Activated T-helper 17 cell treated with anti-CD3 and anti-CD28 coated beads, Interleukin-2, amount 50 U/mL, for 72 hours (primary cell): Measurements from ENCODE around the gene POC1A. TPM values are rescaled to one million over a fixed set of nuclear protein-coding genes. Genes with fewer than 3 reads are reported as not detected.
"Not testable (repeated sequence)": the region's sequence is repeated elsewhere in the genome, so short reads cannot be mapped to it uniquely, and the experiment has no call there.

Source experiments
- ATAC-seq: fragments of 150-1000 bp; cut with Tn5 transposase; replicated peaks from 2 replicates; pipeline ENCODE4 v1.10.0; 2021; ENCODE audit warnings: mild to moderate bottlenecking, moderate library complexity
- H3K27ac Mint-ChIP-seq: one replicate; pipeline ENCODE4 v1.8.0; 2022; ENCODE audit warnings: mixed read lengths
- H3K27me3 Mint-ChIP-seq: one replicate; pipeline ENCODE4 v1.8.0; 2022; ENCODE audit warnings: mixed read lengths
- H3K36me3 Mint-ChIP-seq: one replicate; pipeline ENCODE4 v1.8.0; 2022; ENCODE audit warnings: low read depth, mild to moderate bottlenecking, mixed read lengths
- H3K4me1 Mint-ChIP-seq: one replicate; pipeline ENCODE4 v1.8.0; 2022; ENCODE audit warnings: mixed read lengths
- H3K4me3 Mint-ChIP-seq: one replicate; pipeline ENCODE4 v1.8.0; 2022; ENCODE audit warnings: mild to moderate bottlenecking, mixed read lengths
- H3K9me3 Mint-ChIP-seq: one replicate; pipeline ENCODE4 v1.8.0; 2022; ENCODE audit warnings: mixed read lengths
- total RNA-seq, 2 donors: library from RNA; stranded (reverse); gene quantifications; one replicate each; pipeline ENCODE4 v1.2.3, GENCODE V29; 2022

Gene POC1A
- total RNA-seq, 2 donors from 2014 or later, result 19.5 to 28.1 TPM

DNA sequence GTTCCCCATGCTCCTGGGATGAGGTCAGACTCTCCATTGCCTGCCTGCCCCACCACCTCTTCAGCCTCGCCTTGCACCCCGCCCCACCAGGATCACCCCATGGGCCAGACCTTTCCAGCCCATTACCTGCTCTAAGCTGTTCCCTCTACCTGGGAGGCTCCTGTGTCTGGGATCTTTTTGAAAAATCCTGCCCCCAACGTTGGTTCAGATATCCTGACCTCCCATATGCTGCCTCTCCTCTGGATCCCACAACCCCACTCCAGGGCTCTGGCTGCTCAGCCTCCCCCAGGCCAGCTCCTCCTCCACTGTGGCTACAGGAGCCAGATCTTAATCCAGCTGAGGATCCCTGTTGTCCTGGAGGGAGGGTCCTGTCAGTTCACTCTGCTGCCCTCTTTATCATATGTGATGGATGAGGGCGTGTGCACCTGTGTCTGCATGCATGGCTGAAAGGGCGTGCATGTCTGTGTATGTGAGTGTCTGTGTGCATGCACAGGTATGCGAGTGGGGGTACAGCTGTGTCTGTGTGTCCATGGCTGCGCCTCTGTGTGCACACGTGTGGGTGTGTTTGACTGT lies 22.0 kb upstream of the POC1A start:
- no peak overlapping the region for H3K27ac Mint-ChIP-seq
- no peaks in the 10 kb centered on the region for H3K9me3 Mint-ChIP-seq
- H3K27me3 Mint-ChIP-seq, result no peaks in the 10 kb centered on the region
- no peaks in the 10 kb centered on the region for H3K36me3 Mint-ChIP-seq
- ATAC-seq, result no peak
- peaks cover 10% of the 10 kb centered on the region for H3K4me1 Mint-ChIP-seq
- no peak overlapping the region for H3K4me3 Mint-ChIP-seq

DNA sequence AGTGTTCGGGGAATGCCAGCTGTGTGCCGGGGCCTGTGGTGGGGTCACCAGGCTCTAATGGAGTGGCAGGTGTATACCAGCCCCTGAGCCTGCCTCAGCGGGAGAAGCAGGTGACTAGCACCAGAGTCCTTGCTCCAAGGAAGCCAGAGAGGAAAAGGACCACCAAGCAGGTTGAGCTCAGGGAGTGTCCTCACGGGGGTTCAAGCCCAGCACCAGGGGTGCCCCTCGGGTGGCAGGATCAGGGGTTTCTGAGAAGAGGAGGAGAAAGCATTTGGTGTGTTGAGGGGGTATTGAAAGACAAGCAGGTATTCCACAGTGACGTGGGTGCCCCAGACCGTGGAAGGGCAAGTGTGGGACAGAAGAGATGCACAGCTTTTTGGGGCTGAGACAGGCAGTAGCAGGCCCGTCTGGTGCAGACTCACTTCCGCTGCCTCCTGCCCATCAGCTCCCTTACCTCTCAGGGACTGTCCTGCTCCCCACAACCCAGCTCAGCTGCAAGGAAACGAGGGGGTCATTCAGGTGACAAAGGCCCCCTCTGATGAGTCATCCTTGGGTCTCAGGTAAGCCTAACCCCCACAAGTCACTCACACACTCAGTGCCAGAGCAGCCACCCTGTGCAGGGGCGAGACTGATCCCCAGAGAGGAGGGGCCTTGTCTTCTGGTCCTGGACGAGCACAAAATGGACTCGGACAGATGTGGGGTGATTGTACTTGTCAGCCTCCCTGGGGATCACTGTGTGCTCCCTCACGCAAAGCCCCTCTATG lies 21.4 kb upstream of the POC1A start:
- H3K27me3 Mint-ChIP-seq, result no peaks in the 10 kb centered on the region
- H3K27ac Mint-ChIP-seq, result peak overlapping the region; percentile 40
- H3K4me1 Mint-ChIP-seq, result peaks cover 10% of the 10 kb centered on the region
- H3K36me3 Mint-ChIP-seq, result no peaks in the 10 kb centered on the region
- no peaks in the 10 kb centered on the region for H3K9me3 Mint-ChIP-seq
- no peak overlapping the region for H3K4me3 Mint-ChIP-seq
- no peak for ATAC-seq

DNA sequence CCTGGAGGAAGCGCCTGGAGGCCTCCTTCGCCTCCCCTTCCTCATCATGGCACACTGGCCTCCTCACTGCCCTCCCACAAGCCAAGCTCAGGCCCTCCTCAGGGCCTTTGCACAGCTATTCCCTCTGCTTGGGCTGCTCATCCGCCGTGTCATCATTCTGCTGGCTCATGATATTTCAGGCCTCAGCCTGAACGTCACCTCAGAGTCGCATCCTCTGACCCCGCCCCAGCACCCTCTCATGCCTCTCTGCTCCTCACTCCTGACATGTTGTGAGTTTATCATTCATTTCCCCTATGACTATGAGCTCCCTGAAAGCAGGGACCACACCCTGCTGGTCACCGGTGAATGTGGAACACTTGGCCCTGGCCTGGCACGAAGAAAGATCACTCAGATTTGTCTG lies 20.7 kb upstream of the POC1A start:
- Mint-ChIP-seq H3K27me3 (no peaks in the 10 kb centered on the region), H3K4me1 (peaks cover 10% of the 10 kb centered on the region), H3K36me3 (no peaks in the 10 kb centered on the region), H3K9me3 (no peaks in the 10 kb centered on the region), H3K4me3 (no peak overlapping the region), H3K27ac (peak overlapping the region; percentile 40)
- peak; percentile 80 for ATAC-seq

DNA sequence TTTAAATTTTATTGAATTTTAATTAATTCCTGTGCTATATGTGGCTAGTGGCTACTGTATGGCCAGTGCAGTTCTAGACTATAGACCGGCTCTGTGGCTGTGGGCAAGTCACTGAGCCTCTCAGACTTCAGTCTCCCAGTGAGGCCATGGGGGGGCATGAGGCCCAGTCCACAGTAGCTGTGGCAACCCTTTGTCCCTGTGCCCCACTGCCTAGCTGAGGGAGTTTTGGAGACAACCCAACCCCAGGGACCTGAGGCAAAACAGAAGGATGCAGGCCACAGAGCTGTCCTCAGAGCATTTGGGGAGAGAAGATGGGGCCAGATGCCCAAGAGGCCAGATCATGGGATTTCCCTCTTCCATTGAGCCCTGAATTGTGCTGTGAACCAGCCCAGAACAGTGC lies 18.9 kb upstream of the POC1A start:
- Mint-ChIP-seq H3K9me3 (no peaks in the 10 kb centered on the region), H3K27me3 (no peaks in the 10 kb centered on the region), H3K36me3 (no peaks in the 10 kb centered on the region), H3K4me3 (no peak overlapping the region), H3K27ac (no peak overlapping the region), H3K4me1 (peaks cover 10% of the 10 kb centered on the region)
- ATAC-seq, result no peak

DNA sequence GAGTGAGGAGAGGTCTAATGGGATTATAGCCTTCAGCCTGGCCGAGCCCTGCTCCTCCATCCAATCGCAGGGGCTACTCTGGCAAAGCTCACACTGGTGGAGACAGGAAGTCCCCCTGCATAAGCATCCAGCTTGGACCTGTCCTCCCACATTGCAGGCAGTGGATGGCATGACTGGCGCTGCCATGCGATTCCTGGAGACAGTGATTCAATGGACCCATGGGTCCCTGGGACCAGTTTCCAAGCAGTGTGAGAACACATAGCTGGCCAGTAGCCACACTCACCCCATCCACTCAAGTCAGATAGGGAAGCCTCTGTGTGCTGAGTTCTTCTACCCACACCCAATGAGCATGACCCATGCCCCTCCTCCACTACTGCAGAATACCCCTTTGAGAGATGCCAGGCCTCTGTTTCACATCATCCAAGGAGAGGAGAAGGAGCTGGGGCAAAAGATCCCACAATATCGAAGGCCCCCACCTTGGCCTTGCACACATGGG lies 18.1 kb upstream of the POC1A start:
- Mint-ChIP-seq H3K4me3 (no peak overlapping the region), H3K27ac (no peak overlapping the region), H3K4me1 (peaks cover 10% of the 10 kb centered on the region), H3K27me3 (no peaks in the 10 kb centered on the region), H3K36me3 (no peaks in the 10 kb centered on the region), H3K9me3 (no peaks in the 10 kb centered on the region)
- no peak for ATAC-seq

DNA sequence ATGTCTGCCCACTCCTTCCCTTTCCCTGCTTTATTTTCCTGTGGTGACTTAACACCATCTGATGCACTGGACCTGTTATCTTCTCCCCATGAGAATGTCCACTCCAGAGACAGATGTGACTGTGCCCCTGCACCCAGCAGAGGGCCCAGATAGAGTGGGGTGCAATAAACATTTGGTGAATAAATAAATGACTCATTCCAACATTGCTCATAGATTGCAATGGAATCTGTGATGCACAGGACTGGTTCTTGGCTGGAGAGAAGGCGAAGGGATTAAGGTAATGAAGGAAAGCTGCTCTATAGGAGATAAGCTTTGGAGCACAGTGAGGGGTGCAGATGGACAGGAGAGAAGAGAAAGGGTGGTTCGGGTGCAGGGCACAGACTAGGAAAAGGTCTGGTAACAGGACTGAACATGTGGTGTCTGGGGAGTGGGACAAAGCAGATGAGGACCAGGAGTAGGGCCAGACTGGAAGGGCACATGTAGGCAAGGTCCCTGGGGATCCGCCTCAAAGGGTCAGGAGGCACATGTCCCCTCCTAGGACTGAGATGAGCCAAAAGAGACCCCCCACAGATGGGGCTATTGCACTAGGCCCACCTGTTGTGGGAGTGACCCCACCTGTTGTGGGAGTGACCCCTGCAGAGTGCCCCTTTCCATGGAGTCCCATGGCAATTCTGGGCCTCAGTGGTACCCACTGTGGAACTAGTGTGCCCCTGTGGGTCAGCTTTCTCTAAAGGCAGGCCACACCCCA lies 17.5 kb upstream of the POC1A start:
- H3K27me3 Mint-ChIP-seq, result no peaks in the 10 kb centered on the region
- no peaks in the 10 kb centered on the region for H3K36me3 Mint-ChIP-seq
- no peak overlapping the region for H3K27ac Mint-ChIP-seq
- no peak overlapping the region for H3K4me3 Mint-ChIP-seq
- no peak for ATAC-seq
- H3K4me1 Mint-ChIP-seq, result peaks cover 10% of the 10 kb centered on the region
- H3K9me3 Mint-ChIP-seq, result no peaks in the 10 kb centered on the region

DNA sequence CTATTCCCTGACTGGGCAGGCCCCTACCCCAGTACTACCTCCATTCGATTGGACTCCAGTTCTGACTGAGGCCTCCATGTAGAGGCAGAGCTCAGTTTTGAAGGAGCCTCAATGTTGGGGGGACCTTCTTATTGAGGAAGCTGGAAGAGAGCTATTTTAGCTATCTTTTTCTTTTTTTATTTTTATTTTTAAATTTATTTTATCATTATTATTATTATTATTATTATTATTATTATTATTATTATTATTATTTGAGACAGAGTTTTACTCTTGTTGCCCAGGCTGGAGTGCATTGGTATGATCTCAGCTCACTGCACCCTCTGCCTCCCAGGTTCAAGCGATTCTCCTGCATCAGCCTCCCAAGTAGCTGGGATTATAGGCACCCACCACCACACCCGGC lies 16.0 kb upstream of the POC1A start:
- H3K27me3 Mint-ChIP-seq, H3K27ac Mint-ChIP-seq, H3K4me1 Mint-ChIP-seq, H3K9me3 Mint-ChIP-seq, H3K36me3 Mint-ChIP-seq, H3K4me3 Mint-ChIP-seq, ATAC-seq: not testable (repeated sequence)

DNA sequence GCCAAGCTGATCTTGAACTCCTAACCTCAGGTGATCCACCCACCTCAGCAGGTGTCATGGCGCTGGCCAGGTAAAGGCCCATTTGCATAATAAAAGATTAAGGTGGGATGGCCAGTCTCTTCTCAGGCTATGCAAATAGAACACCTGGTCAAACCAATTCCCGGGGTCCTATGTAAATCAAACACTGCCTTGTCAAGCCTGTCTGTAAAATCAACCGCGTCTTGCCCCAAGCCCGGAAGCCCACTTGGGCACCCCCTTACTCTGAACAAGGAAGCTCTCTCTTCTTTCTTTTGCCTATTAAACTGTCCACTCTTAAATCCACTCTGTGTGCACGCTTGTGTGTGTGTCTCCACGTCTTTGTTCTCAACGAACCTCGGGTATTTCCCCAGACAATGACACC lies 13.0 kb upstream of the POC1A start:
- no peaks in the 10 kb centered on the region for H3K36me3 Mint-ChIP-seq
- no peaks in the 10 kb centered on the region for H3K9me3 Mint-ChIP-seq
- no peak overlapping the region for H3K27ac Mint-ChIP-seq
- no peaks in the 10 kb centered on the region for H3K27me3 Mint-ChIP-seq
- peaks cover 5% of the 10 kb centered on the region for H3K4me1 Mint-ChIP-seq
- ATAC-seq, result no peak
- H3K4me3 Mint-ChIP-seq, result no peak overlapping the region

DNA sequence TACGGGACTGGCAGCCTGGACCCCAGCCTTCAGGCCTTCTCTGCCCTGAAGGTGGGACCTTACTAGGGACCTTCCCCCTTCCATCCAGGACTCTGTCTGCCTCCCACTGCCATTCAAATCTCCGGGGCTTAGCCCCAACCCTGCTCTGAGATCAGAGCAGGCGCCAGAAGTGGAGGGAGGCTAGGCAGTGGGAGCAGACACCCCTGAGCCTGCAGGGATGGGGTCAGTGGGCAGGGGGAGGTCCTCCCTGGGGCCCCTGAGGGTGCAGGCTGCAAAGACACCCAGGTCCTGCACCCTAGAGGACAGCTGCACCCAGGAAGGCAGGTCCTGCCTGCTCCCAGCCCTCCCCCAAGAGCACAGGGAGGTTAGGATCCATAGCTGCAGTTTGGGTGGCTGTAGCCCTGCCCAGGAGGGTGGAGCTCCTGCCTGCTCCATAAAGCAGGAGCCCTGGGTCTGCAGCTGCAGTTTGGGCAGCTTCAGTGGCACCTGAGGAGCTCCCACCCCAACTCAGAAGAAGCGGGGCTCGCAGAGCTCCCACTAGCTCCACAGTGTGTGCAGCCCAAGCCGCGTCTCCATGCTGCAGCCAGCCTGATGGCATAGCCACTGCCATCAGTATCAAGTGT lies 8.1 kb upstream of the POC1A start:
- no peaks in the 10 kb centered on the region for H3K9me3 Mint-ChIP-seq
- ATAC-seq, result no peak
- no peaks in the 10 kb centered on the region for H3K36me3 Mint-ChIP-seq
- H3K27me3 Mint-ChIP-seq, result no peaks in the 10 kb centered on the region
- no peak overlapping the region for H3K27ac Mint-ChIP-seq
- no peak overlapping the region for H3K4me3 Mint-ChIP-seq
- H3K4me1 Mint-ChIP-seq, result no peaks in the 10 kb centered on the region

DNA sequence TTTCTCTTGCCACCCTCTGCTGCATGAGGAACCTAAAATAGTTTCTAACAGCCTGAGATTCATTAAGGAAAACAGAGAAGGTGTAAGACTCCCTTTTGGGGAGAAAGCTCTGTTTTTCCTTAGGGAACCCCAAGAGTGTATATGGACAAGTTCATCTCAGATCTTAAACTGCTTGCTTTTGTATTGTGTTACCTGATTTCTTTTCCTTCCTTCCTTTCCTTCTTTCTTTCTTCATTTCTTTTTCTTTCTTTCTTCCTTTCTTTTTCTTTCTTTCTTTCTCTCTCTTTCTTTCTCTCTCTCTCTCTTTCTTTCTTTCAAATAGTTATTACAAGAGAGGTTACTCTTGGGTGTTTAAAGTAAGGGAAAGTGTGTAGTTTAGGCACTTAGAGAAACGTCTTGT lies 5.3 kb upstream of the POC1A start:
- Mint-ChIP-seq H3K4me1 (peaks cover 5% of the 10 kb centered on the region), H3K4me3 (no peak overlapping the region), H3K9me3 (no peaks in the 10 kb centered on the region), H3K27ac (peak overlapping the region; percentile 49), H3K36me3 (no peaks in the 10 kb centered on the region), H3K27me3 (no peaks in the 10 kb centered on the region)
- ATAC-seq, result no peak

DNA sequence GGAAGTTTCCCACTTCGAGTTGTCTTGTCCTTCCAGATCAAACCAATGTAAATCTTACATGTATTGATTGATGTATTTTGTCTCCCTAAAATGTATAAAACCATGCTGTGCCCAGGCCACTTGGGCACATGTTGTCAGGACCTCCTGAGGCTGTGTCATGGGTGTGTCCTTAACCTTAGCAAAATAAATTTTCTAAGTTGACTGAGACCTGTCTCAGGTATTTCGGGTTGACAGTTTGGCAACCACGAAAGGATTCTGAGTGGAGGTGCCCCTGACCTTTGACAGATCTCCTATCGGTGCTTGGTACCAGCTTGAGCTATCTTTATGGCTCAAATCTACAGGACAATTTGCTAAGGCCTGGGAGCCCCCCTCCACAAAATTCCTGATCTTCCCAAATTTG lies 1.7 kb upstream of the POC1A start:
- Mint-ChIP-seq H3K4me3 (peak overlapping the region; percentile 95), H3K9me3 (no peaks in the 10 kb centered on the region), H3K27me3 (no peaks in the 10 kb centered on the region), H3K27ac (peak overlapping the region; percentile 95), H3K36me3 (no peaks in the 10 kb centered on the region), H3K4me1 (peaks cover 10% of the 10 kb centered on the region)
- no peak for ATAC-seq

DNA sequence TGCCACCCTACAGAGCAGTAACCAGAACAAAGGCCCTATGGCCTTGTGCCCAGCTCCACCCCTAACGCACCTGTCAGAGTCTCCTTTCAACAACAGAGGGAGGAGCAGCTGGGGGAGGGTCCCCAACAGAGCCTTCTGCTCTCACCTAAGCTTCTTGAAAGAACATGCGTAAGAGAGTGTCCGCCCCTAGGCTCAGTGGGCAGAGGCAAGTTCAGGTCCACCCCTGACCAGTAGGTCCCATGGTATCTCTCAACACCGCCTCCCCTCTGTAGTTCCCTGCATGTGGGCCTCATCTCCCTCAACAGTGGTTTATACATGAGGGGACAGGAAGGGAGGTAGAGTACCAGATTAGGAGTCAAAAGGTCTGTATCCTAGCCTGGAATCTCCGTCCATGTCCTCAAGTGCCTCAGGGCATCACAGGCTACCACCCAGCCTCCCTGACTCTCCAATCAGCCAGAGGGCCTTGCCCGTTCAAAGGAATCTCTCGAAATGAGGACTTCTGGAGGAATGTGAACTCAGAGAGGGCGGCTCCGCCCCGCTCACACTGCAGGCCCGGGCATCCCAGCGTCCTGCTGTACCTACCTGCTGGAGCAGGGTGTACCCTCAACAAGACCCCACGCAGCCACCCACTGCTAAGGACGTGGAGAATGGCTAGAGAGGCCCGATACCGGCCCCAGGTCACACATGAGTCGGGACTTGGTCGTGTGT lies 680 bp downstream of the POC1A start:
- no peaks in the 10 kb centered on the region for H3K36me3 Mint-ChIP-seq

DNA sequence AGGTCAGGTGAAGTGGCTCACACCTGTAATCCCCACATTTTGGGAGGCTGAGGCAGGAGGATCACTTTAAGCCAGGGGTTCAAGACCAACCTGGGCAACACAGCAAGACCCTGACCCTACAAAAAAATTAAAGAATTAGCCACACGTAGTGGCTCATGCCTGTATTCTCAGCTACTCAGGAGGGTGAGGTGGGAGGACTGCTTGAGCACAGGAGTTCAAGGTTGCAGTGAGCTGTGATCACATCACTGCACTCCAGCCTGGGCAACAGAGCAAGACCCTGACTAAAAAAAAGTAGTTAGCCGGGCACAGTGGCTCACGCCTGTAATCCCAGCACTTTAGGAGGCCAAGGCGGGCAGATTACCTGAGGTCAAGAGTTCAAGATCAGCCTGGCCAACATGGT lies 2.2 kb downstream of the POC1A start:
- not testable (repeated sequence) for ATAC-seq, H3K36me3 Mint-ChIP-seq, H3K4me3 Mint-ChIP-seq, H3K27ac Mint-ChIP-seq, H3K9me3 Mint-ChIP-seq, H3K27me3 Mint-ChIP-seq, H3K4me1 Mint-ChIP-seq

More for the DNA sequence above, 680 bp downstream of the POC1A start:
- H3K27ac Mint-ChIP-seq, result peak overlapping the region; percentile 95
- peak overlapping the region; percentile 95 for H3K4me3 Mint-ChIP-seq
- H3K9me3 Mint-ChIP-seq, result no peaks in the 10 kb centered on the region
- H3K4me1 Mint-ChIP-seq, result peaks cover 10% of the 10 kb centered on the region
- ATAC-seq, result peak; percentile 2
- no peaks in the 10 kb centered on the region for H3K27me3 Mint-ChIP-seq

DNA sequence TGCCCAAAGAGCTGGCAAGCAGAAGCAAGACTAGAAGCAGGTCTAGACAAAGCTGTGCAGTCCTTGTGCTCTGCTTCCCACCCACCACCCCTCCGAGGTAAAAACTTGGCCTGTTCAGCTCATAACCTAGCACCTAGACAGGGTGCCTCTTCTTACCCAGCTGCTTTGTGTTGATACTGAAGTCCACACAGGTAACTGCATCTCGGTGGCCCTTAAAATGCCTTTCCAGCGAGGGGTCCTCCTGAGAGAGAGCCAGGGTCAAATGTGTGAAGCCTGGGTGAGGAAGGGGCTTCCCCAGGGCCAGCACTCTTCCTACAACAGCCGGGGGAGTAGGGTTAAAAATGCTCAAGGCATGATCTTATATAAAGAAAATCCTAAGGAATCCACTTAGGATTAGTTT lies 3.4 kb downstream of the POC1A start:
- Mint-ChIP-seq H3K4me3 (no peak overlapping the region), H3K9me3 (no peaks in the 10 kb centered on the region), H3K27me3 (no peaks in the 10 kb centered on the region), H3K36me3 (peaks cover 6% of the 10 kb centered on the region), H3K4me1 (peaks cover 10% of the 10 kb centered on the region), H3K27ac (no peak overlapping the region)
- ATAC-seq, result no peak
